ENCODE results near the gene DGKH.

DNA sequence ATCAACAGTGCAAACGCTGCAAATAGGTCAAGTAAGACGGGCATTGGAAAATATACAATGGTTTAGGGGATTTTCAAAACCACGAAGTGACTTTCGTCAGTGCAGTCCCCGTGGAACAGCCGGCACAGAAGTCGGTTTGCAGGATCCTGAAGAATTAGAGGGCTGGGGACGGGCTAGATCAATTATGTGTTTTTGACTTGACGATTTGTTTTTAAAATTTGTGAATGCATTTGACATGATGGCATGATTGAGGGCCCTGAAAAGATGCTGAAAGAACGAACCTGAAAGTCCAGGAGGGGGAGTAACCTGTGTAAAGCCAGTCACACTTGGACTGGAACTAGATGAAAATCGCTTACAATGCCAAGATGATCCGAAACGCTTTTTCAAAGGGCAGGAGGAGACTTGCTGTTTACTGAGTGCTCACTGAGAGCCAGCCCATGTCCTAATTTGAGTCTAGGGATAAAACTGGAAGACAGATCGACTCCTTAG lies 8.9 kb upstream of the DGKH start:
- TF ChIP-seq, protein P1, sequence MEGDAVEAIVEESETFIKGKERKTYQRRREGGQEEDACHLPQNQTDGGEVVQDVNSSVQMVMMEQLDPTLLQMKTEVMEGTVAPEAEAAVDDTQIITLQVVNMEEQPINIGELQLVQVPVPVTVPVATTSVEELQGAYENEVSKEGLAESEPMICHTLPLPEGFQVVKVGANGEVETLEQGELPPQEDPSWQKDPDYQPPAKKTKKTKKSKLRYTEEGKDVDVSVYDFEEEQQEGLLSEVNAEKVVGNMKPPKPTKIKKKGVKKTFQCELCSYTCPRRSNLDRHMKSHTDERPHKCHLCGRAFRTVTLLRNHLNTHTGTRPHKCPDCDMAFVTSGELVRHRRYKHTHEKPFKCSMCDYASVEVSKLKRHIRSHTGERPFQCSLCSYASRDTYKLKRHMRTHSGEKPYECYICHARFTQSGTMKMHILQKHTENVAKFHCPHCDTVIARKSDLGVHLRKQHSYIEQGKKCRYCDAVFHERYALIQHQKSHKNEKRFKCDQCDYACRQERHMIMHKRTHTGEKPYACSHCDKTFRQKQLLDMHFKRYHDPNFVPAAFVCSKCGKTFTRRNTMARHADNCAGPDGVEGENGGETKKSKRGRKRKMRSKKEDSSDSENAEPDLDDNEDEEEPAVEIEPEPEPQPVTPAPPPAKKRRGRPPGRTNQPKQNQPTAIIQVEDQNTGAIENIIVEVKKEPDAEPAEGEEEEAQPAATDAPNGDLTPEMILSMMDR (conservative IDR thresholded peaks at IDR 0.05 in 1 of 2, IDR thresholded peaks at IDR 0.05 in 1 of 2; ENCODE audit: extremely low read depth in 1 of 2, insufficient read depth in 1 of 2, low read depth in 1 of 2, low read length in 2 of 2) = no peak
- TF ChIP-seq EZH2 (IDR thresholded peaks at IDR 0.05; ENCODE audit: borderline replicate concordance, low read length) = no peak
